Psoas muscle (tissue), 8 donors: ENCODE data around the gene EBF3. TPM values are rescaled to one million over a fixed set of nuclear protein-coding genes. Genes with fewer than 3 reads are reported as not detected.
A peak's percentile ranks its signal among the peaks of the same experiment; 100 is the strongest.

Source experiments
- ATAC-seq, 4 donors: fragments of 200-7000 bp; cut with Tn5 transposase; one replicate each; pipeline ENCODE4 v1.9.1; 2020; ENCODE audit warnings: moderate library complexity in 3 of 4, mild to moderate bottlenecking in 2 of 4
- DNase-seq, 2 donors: peaks; one replicate each; pipeline ENCODE4 v3.0.0-alpha.2; 2020
- H3K27ac ChIP-seq: fragments of 200-600 bp; one replicate; pipeline ENCODE4 v1.8.0; 2022
- H3K27me3 ChIP-seq, 3 donors: fragments of 200-600 bp in 1 of 3; one replicate each; pipeline versions ENCODE4 v1.6.1 to v1.8.0; 2013 to 2022; ENCODE audit warnings: low read length in 2 of 3, mild to moderate bottlenecking in 2 of 3, moderate library complexity in 1 of 3; ENCODE audit not compliant: insufficient read depth in 3 of 3
- H3K36me3 ChIP-seq, 2 donors: fragments of 200-600 bp in 1 of 2; one replicate each; pipeline versions ENCODE4 v1.6.1 to v1.8.0; 2013 to 2022; ENCODE audit warnings: low read depth in 1 of 2, mild to moderate bottlenecking in 1 of 2, moderate library complexity in 1 of 2; ENCODE audit not compliant: insufficient read depth in 1 of 2
- H3K4me1 ChIP-seq: fragments of 200-600 bp; one replicate; pipeline ENCODE4 v1.8.0; 2022
- H3K4me3 ChIP-seq: fragments of 200-600 bp; one replicate; pipeline ENCODE4 v1.8.0; 2022; ENCODE audit warnings: mild to moderate bottlenecking
- H3K9me3 ChIP-seq: fragments of 200-600 bp; one replicate; pipeline ENCODE4 v1.8.0; 2022
- CTCF ChIP-seq: fragments of 200-600 bp; IDR thresholded peaks from one replicate; pipeline ENCODE4 v1.8.0; 2022; ENCODE audit warnings: antibody characterized with exemption
- WGBS, 3 donors: extraction: QIAGEN DNeasy Blood & Tissue Kit; methylation state at CpG; one replicate each; pipeline versions ENCODE4 v1.1.6 to v1.1.7; 2013; 5-methylcytosine and 5-hydroxymethylcytosine counted together
- intact Hi-C, 2 donors: fragments of 100-400 bp; cut with DNase I; formaldehyde crosslinking; loops; one replicate each; pipeline versions ENCODE4 v1.11.0 to v1.14.2; 2022
- polyA plus RNA-seq, 3 donors: library from polyadenylated mRNA; stranded (reverse); fragments of 200-250 nt; gene quantifications; one replicate each; pipeline ENCODE4 v1.2.3, GENCODE V29; 2013
- total RNA-seq, 4 donors: library from RNA; stranded (reverse); fragmentation: NEBNext Ultra II Directional in 2 of 4; extraction: Animal tissue kit (Norgen Biotek cat#: 25700) in 2 of 4; gene quantifications; one replicate each; pipeline versions ENCODE4 v1.2.1 to v1.2.4, GENCODE V29; 2021 to 2023
- donor health status: healthy with polysubstance abuse.
- donor health status: DM: no; HTN: no; CAD: no; lungs with moderate emphysema.
- donor health status: Bipolar disorder and iron deficiency.
- donor health status: healthy.
- donor health status: DM: yes; HTN: yes; CAD: no.
- donor health status: DM: no; HTN: no; CAD: no.
- donor health status: DM: no; HTN: no; CAD: no.
- donor health status: DM: yes; HTN: yes; CAD: no.

Gene EBF3
- total and polyA plus RNA-seq, 7 donors, result 3.2 to 10.1 (median 5.2) TPM

- 65 to 83% (median 72%) methylated on average over 4 of the region's 4 CpGs for WGBS, 3 donors
Observed at GRCh38 chr10:129919358-129919757, 44.7 kb downstream of the EBF3 start.

GRCh38 chr10:129918836-129919235 is 45.2 kb downstream of the EBF3 start:
- H3K27me3 ChIP-seq, result no peaks in the 10 kb centered on the region
- no peak for DNase-seq
- intact Hi-C loops, result no loop called here
- no peaks in the 10 kb centered on the region for H3K9me3 ChIP-seq
- H3K4me1 ChIP-seq, result peaks cover 22% of the 10 kb centered on the region
- no peak for ATAC-seq
- H3K27ac ChIP-seq, result no peak overlapping the region
- no peaks in the 10 kb centered on the region for H3K36me3 ChIP-seq
- no peak for TF ChIP-seq CTCF
- no peak overlapping the region for H3K4me3 ChIP-seq
- 82 to 89% (median 85%) methylated on average over 8 of the region's 8 CpGs for WGBS, 3 donors

More at GRCh38 chr10:129919358-129919757, 44.7 kb downstream of the EBF3 start:
- Histone ChIP-seq H3K9me3 (no peaks in the 10 kb centered on the region), H3K4me1 (peaks cover 26% of the 10 kb centered on the region), H3K27ac (no peak overlapping the region), H3K4me3 (no peak overlapping the region), H3K27me3 (no peaks in the 10 kb centered on the region), H3K36me3 (no peaks in the 10 kb centered on the region)
- no peak for TF ChIP-seq CTCF
- peak in 1 of 2 donors; percentile 12 for DNase-seq
- peak in 2 of 4 donors; percentile 18 to 37 for ATAC-seq
- intact Hi-C loops, result no loop called here

- Histone ChIP-seq H3K27me3 (no peaks in the 10 kb centered on the region), H3K4me1 (peaks cover 18% of the 10 kb centered on the region)
- intact Hi-C loops, result no loop called here
Observed at GRCh38 chr10:129918401-129918800, 45.7 kb downstream of the EBF3 start.

GRCh38 chr10:129917936-129918335 is 46.1 kb downstream of the EBF3 start:
- Histone ChIP-seq H3K9me3 (no peaks in the 10 kb centered on the region), H3K4me1 (peaks cover 18% of the 10 kb centered on the region), H3K27ac (no peak overlapping the region), H3K4me3 (no peak overlapping the region), H3K36me3 (no peaks in the 10 kb centered on the region), H3K27me3 (no peaks in the 10 kb centered on the region)
- ATAC-seq (no peak), DNase-seq (no peak)
- intact Hi-C loops, result no loop called here
- no peak for TF ChIP-seq CTCF
- WGBS, 3 donors, result 90 to 96% (median 94%) methylated on average over 3 of the region's 3 CpGs

More at GRCh38 chr10:129918401-129918800, 45.7 kb downstream of the EBF3 start:
- Histone ChIP-seq H3K4me3 (no peak overlapping the region), H3K36me3 (no peaks in the 10 kb centered on the region), H3K9me3 (no peaks in the 10 kb centered on the region), H3K27ac (no peak overlapping the region)
- DNase-seq (no peak), ATAC-seq (no peak)
- TF ChIP-seq CTCF, result no peak
- 91 to 94% (median 93%) methylated on average over 9 of the region's 9 CpGs for WGBS, 3 donors

- H3K4me1 ChIP-seq, result peaks cover 15% of the 10 kb centered on the region
- peak in 1 of 2 donors; percentile 46 for DNase-seq
Observed at GRCh38 chr10:129916506-129916995, 47.5 kb downstream of the EBF3 start.

More at GRCh38 chr10:129916506-129916995, 47.5 kb downstream of the EBF3 start:
- intact Hi-C loops, result no loop called here
- Histone ChIP-seq H3K9me3 (no peaks in the 10 kb centered on the region), H3K27ac (no peak overlapping the region), H3K4me3 (no peak overlapping the region), H3K36me3 (no peaks in the 10 kb centered on the region), H3K27me3 (no peaks in the 10 kb centered on the region)
- 64 to 72% (median 72%) methylated on average over 7 of the region's 7 CpGs for WGBS, 3 donors
- ATAC-seq, result no peak
- TF ChIP-seq CTCF, result no peak
